ENCODE data around the gene GRIA4.
"Not testable (repeated sequence)": the region's sequence is repeated elsewhere in the genome, so short reads cannot be mapped to it uniquely, and the experiment has no call there.

The GRIA4 gene

GRCh38 chr11:105857728-105858127 lies 247.9 kb downstream of the GRIA4 start:
- no peak for DNase-seq (ENCODE audit: low read depth in 2 of 3, low spot score in 1 of 3)

GRCh38 chr11:105858841-105859240 lies 249.0 kb downstream of the GRIA4 start:
- no peak for DNase-seq (ENCODE audit: low read depth in 2 of 3, low spot score in 1 of 3)

- DNase-seq (ENCODE audit: low read depth in 2 of 3, low spot score in 1 of 3): no peak
Observed at GRCh38 chr11:105860105-105860504, 250.2 kb downstream of the GRIA4 start.

GRCh38 chr11:105861225-105861624 lies 251.4 kb downstream of the GRIA4 start:
- DNase-seq (ENCODE audit: low read depth in 2 of 3, low spot score in 1 of 3): no peak

- DNase-seq (ENCODE audit: low read depth in 2 of 3, low spot score in 1 of 3): peak in 1 of 3 donors; percentile 4
Observed at GRCh38 chr11:105862736-105863367, 253.0 kb downstream of the GRIA4 start.

GRCh38 chr11:105863523-105863922 lies 253.7 kb downstream of the GRIA4 start:
- no peak for DNase-seq (ENCODE audit: low read depth in 2 of 3, low spot score in 1 of 3)

GRCh38 chr11:105867742-105868141 lies 257.9 kb downstream of the GRIA4 start:
- no peak for DNase-seq (ENCODE audit: low read depth in 2 of 3, low spot score in 1 of 3)

GRCh38 chr11:105868762-105869285 lies 259.0 kb downstream of the GRIA4 start:
- no peak for DNase-seq (ENCODE audit: low read depth in 2 of 3, low spot score in 1 of 3)

GRCh38 chr11:105870516-105871113 lies 260.7 kb downstream of the GRIA4 start:
- no peak for DNase-seq (ENCODE audit: low read depth in 2 of 3, low spot score in 1 of 3)

- DNase-seq (ENCODE audit: low read depth in 2 of 3, low spot score in 1 of 3): no peak
Observed at GRCh38 chr11:105878510-105878909, 268.6 kb downstream of the GRIA4 start.

GRCh38 chr11:105878927-105879326 lies 269.1 kb downstream of the GRIA4 start:
- DNase-seq (ENCODE audit: low read depth in 2 of 3, low spot score in 1 of 3): not testable (repeated sequence)

GRCh38 chr11:105881027-105881426 lies 271.2 kb downstream of the GRIA4 start:
- no peak for DNase-seq (ENCODE audit: low read depth in 2 of 3, low spot score in 1 of 3)

- no peak for DNase-seq (ENCODE audit: low read depth in 2 of 3, low spot score in 1 of 3)
Observed at GRCh38 chr11:105884436-105884835, 274.6 kb downstream of the GRIA4 start.

GRCh38 chr11:105891685-105892084 lies 281.8 kb downstream of the GRIA4 start:
- no peak for DNase-seq (ENCODE audit: low read depth in 2 of 3, low spot score in 1 of 3)

- no peak for DNase-seq (ENCODE audit: low read depth in 2 of 3, low spot score in 1 of 3)
Observed at GRCh38 chr11:105897161-105897560, 287.3 kb downstream of the GRIA4 start.

GRCh38 chr11:105899772-105900171 lies 289.9 kb downstream of the GRIA4 start:
- no peak for DNase-seq (ENCODE audit: low read depth in 2 of 3, low spot score in 1 of 3)

- no peak for DNase-seq (ENCODE audit: low read depth in 2 of 3, low spot score in 1 of 3)
Observed at GRCh38 chr11:105900515-105901035, 290.7 kb downstream of the GRIA4 start.

- no peak for DNase-seq (ENCODE audit: low read depth in 2 of 3, low spot score in 1 of 3)
Observed at GRCh38 chr11:105903113-105903512, 293.2 kb downstream of the GRIA4 start.

- DNase-seq (ENCODE audit: low read depth in 2 of 3, low spot score in 1 of 3): no peak
Observed at GRCh38 chr11:105906517-105906916, 296.6 kb downstream of the GRIA4 start.

GRCh38 chr11:105907319-105907718 lies 297.4 kb downstream of the GRIA4 start:
- DNase-seq (ENCODE audit: low read depth in 2 of 3, low spot score in 1 of 3): no peak

GRCh38 chr11:105910095-105910715 lies 300.3 kb downstream of the GRIA4 start:
- DNase-seq (ENCODE audit: low read depth in 2 of 3, low spot score in 1 of 3): no peak

- DNase-seq (ENCODE audit: low read depth in 2 of 3, low spot score in 1 of 3): no peak
Observed at GRCh38 chr11:105911454-105911853, 301.6 kb downstream of the GRIA4 start.
